Neutrophil (primary cell): ENCODE results near the gene PRRC2C.
A peak's percentile ranks its signal among the peaks of the same experiment; 100 is the strongest.

Experiments used
- H3K27ac ChIP-seq: fragments of 200-600 bp; sonication (generic); 2 replicates; pipeline ENCODE4 v1.5.1; 2016; ENCODE audit warnings: mild to moderate bottlenecking, moderate library complexity
- H3K27me3 ChIP-seq: fragments of 200-600 bp; sonication (generic); 2 replicates; pipeline ENCODE4 v1.6.0; 2016; ENCODE audit warnings: mild to moderate bottlenecking
- H3K36me3 ChIP-seq: fragments of 200-600 bp; sonication (generic); 2 replicates; pipeline ENCODE4 v1.5.1; 2017
- H3K4me1 ChIP-seq, 2 experiments: fragments of 200-600 bp in 1 of 2; sonication (generic) in 1 of 2; 1 replicate in 1 of 2; 2 replicates in 1 of 2; pipeline versions ENCODE4 v1.5.1 to v1.6.1; 2013 to 2016; ENCODE audit warnings: low read depth in 1 of 2, low read length in 1 of 2, mild to moderate bottlenecking in 1 of 2, moderate library complexity in 1 of 2; ENCODE audit not compliant: control insufficient read depth in 1 of 2, insufficient read depth in 1 of 2
- H3K4me3 ChIP-seq, 2 experiments: fragments of 200-600 bp in 1 of 2; sonication (generic) in 1 of 2; 1 replicate in 1 of 2; 2 replicates in 1 of 2; pipeline ENCODE4 v1.5.1; 2013 to 2016; ENCODE audit warnings: low read depth in 1 of 2, low read length in 1 of 2, mild to moderate bottlenecking in 1 of 2, moderate library complexity in 1 of 2
- H3K9me3 ChIP-seq: fragments of 200-600 bp; sonication (generic); 2 replicates; pipeline ENCODE4 v1.5.1; 2016
- CTCF ChIP-seq: fragments of 200-600 bp; sonication (generic); IDR thresholded peaks from 2 replicates; pipeline ENCODE4 v1.5.1; 2016; ENCODE audit warnings: antibody characterized with exemption

Gene PRRC2C

GRCh38 chr1:171486048-171486519 is 754 bp downstream of the PRRC2C start:
- Histone ChIP-seq H3K27me3 (no peaks in the 10 kb centered on the region), H3K36me3 (no peaks in the 10 kb centered on the region), H3K4me3 (peak overlapping the region; percentile 62 to 98), H3K4me1 (peaks cover 26 to 27% of the 10 kb centered on the region in 2 experiments), H3K9me3 (no peaks in the 10 kb centered on the region), H3K27ac (peak overlapping the region; percentile 98)
- TF ChIP-seq CTCF, result no peak

DNA sequence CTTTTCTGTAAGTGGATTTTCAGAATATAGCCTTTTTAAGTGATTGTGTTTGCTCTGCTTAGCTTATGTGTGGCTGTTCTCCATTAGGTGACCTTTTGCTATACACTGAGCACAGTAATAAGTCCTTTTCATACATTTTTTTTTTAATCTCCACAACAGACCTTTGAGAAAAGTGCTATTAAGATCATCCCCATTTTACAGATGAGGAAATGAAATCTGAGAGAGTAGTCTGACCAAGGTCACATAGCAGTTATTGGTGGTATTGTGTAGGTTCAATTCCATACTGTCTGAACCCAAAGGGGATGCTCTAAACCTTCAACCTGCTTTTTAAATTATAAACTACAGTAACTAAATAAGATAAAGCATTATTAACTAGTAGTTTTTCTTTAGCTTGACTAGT is 1.7 kb downstream of the PRRC2C start:
- TF ChIP-seq CTCF, result no peak
- Histone ChIP-seq H3K27ac (peak overlapping the region; percentile 98), H3K4me1 (peaks cover 26 to 27% of the 10 kb centered on the region in 2 experiments), H3K27me3 (no peaks in the 10 kb centered on the region), H3K4me3 (peak overlapping the region in 1 of 2 experiments; percentile 62), H3K36me3 (no peaks in the 10 kb centered on the region), H3K9me3 (no peaks in the 10 kb centered on the region)

- no peak overlapping the region for H3K27ac ChIP-seq
- H3K4me1 ChIP-seq, result peaks cover 26 to 27% of the 10 kb centered on the region in 2 experiments
- no peak overlapping the region for H3K4me3 ChIP-seq
- no peak for TF ChIP-seq CTCF
- H3K9me3 ChIP-seq, result no peaks in the 10 kb centered on the region
- H3K36me3 ChIP-seq, result no peaks in the 10 kb centered on the region
- no peaks in the 10 kb centered on the region for H3K27me3 ChIP-seq
Measured at GRCh38 chr1:171488190-171488929, 3.0 kb downstream of the PRRC2C start.

- no peak for TF ChIP-seq CTCF
- no peaks in the 10 kb centered on the region for H3K27me3 ChIP-seq
- no peak overlapping the region for H3K27ac ChIP-seq
- H3K4me1 ChIP-seq, result peaks cover 0 to 5% of the 10 kb centered on the region in 2 experiments
- no peak overlapping the region for H3K4me3 ChIP-seq
- peaks cover 4% of the 10 kb centered on the region for H3K36me3 ChIP-seq
- H3K9me3 ChIP-seq, result no peaks in the 10 kb centered on the region
Measured at GRCh38 chr1:171494076-171494475, 8.7 kb downstream of the PRRC2C start.

GRCh38 chr1:171495444-171495843 is 10.1 kb downstream of the PRRC2C start:
- Histone ChIP-seq H3K9me3 (no peaks in the 10 kb centered on the region), H3K4me3 (no peak overlapping the region), H3K27ac (no peak overlapping the region), H3K4me1 (peaks cover 3 to 5% of the 10 kb centered on the region in 2 experiments), H3K27me3 (no peaks in the 10 kb centered on the region), H3K36me3 (peaks cover 4% of the 10 kb centered on the region)
- no peak for TF ChIP-seq CTCF
